CD14-positive monocyte (primary cell): ENCODE results near the gene SULF2. TPM values are rescaled to one million over a fixed set of nuclear protein-coding genes. Genes with fewer than 3 reads are reported as not detected.

ENCODE experiments used
- DNase-seq, 3 donors: peaks; one replicate each; pipeline ENCODE4 v3.0.0-alpha.2; 2011 to 2022
- H2AFZ ChIP-seq: 2 replicates; pipeline ENCODE4 v1.6.0; 2012; ENCODE audit warnings: mild to moderate bottlenecking, low read depth, low read length, inconsistent platforms; ENCODE audit not compliant: insufficient read depth, poor library complexity, severe bottlenecking
- H3K27ac ChIP-seq, 2 donors: 1 replicate in 1 of 2; 2 replicates in 1 of 2; pipeline ENCODE4 v1.5.1; 2012 to 2013; ENCODE audit warnings: low read length in 2 of 2, control low read depth in 1 of 2, inconsistent platforms in 1 of 2, low read depth in 1 of 2, mild to moderate bottlenecking in 1 of 2
- H3K27me3 ChIP-seq, 2 donors: one replicate each; pipeline versions ENCODE4 v1.6.0 to v1.6.1; 2011 to 2013; ENCODE audit warnings: low read length in 2 of 2; ENCODE audit not compliant: control insufficient read depth in 2 of 2, insufficient read depth in 2 of 2
- H3K36me3 ChIP-seq, 2 donors: replicated peaks in 1 of 2; 1 replicate in 1 of 2; 2 replicates in 1 of 2; pipeline versions ENCODE4 v1.5.1 to v1.6.1; 2012 to 2013; ENCODE audit warnings: low read length in 2 of 2, control low read depth in 1 of 2, inconsistent platforms in 1 of 2, mild to moderate bottlenecking in 1 of 2; ENCODE audit not compliant: insufficient read depth in 2 of 2, control insufficient read depth in 1 of 2
- H3K4me1 ChIP-seq, 2 donors: 1 replicate in 1 of 2; 2 replicates in 1 of 2; pipeline versions ENCODE4 v1.5.1 to v1.6.1; 2012 to 2013; ENCODE audit warnings: low read length in 2 of 2, control low read depth in 1 of 2, inconsistent platforms in 1 of 2, mild to moderate bottlenecking in 1 of 2, moderate library complexity in 1 of 2; ENCODE audit not compliant: insufficient read depth in 2 of 2, control insufficient read depth in 1 of 2
- H3K4me2 ChIP-seq: replicated peaks from 2 replicates; pipeline ENCODE3; 2012; ENCODE audit warnings: low read length, moderate library complexity, mild to moderate bottlenecking; ENCODE audit not compliant: poor library complexity, severe bottlenecking; ENCODE audit errors: extremely low read depth
- H3K4me3 ChIP-seq, 3 experiments: fragments of 200-600 bp in 1 of 3; sonication (generic) in 1 of 3; replicated peaks in 1 of 3; 1 replicate in 2 of 3; 2 replicates in 1 of 3; pipeline ENCODE4 v1.5.1; 2011 to 2013; ENCODE audit warnings: low read length in 3 of 3, mild to moderate bottlenecking in 3 of 3, control low read depth in 2 of 3, low read depth in 2 of 3, inconsistent platforms in 1 of 3, moderate library complexity in 1 of 3
- H3K79me2 ChIP-seq: 2 replicates; pipeline ENCODE4 v1.6.0; 2012; ENCODE audit warnings: mild to moderate bottlenecking, control low read depth, inconsistent platforms, low read length, moderate library complexity; ENCODE audit not compliant: insufficient read depth
- H3K9ac ChIP-seq: 2 replicates; pipeline ENCODE4 v1.6.0; 2017; ENCODE audit warnings: low read length, mild to moderate bottlenecking; ENCODE audit not compliant: insufficient read depth, poor library complexity, severe bottlenecking
- H3K9me3 ChIP-seq, 2 donors: replicated peaks in 1 of 2; 1 replicate in 1 of 2; 2 replicates in 1 of 2; pipeline versions ENCODE4 v1.5.1 to v1.6.1; 2012 to 2013; ENCODE audit warnings: low read length in 2 of 2, control low read depth in 1 of 2; ENCODE audit not compliant: control insufficient read depth in 1 of 2, insufficient read depth in 1 of 2
- H4K20me1 ChIP-seq: 2 replicates; pipeline ENCODE4 v1.6.0; 2012; ENCODE audit warnings: mild to moderate bottlenecking, low read length, control low read depth, moderate library complexity; ENCODE audit not compliant: insufficient read depth
- H3K27ac Mint-ChIP-seq, 7 donors: one replicate each; pipeline ENCODE4 v1.8.0; 2020; ENCODE audit warnings: mild to moderate bottlenecking in 7 of 7, mixed read lengths in 7 of 7, moderate library complexity in 6 of 7, inconsistent platforms in 2 of 7
- H3K27me3 Mint-ChIP-seq, 3 donors: one replicate each; pipeline ENCODE4 v1.8.0; 2021 to 2022; ENCODE audit warnings: low read depth in 3 of 3, mild to moderate bottlenecking in 3 of 3, mixed read lengths in 3 of 3, moderate library complexity in 3 of 3, inconsistent platforms in 1 of 3
- H3K36me3 Mint-ChIP-seq, 2 donors: one replicate each; pipeline ENCODE4 v1.8.0; 2020; ENCODE audit warnings: mixed read lengths in 2 of 2, inconsistent platforms in 1 of 2, mild to moderate bottlenecking in 1 of 2
- H3K4me1 Mint-ChIP-seq: one replicate; pipeline ENCODE4 v1.8.0; 2020; ENCODE audit warnings: mild to moderate bottlenecking, mixed read lengths
- H3K4me3 Mint-ChIP-seq, 2 donors: one replicate each; pipeline ENCODE4 v1.8.0; 2020; ENCODE audit warnings: mild to moderate bottlenecking in 2 of 2, mixed read lengths in 2 of 2, moderate library complexity in 1 of 2
- H3K9me3 Mint-ChIP-seq, 7 donors: one replicate each; pipeline ENCODE4 v1.8.0; 2020 to 2022; ENCODE audit warnings: mixed read lengths in 7 of 7, mild to moderate bottlenecking in 6 of 7, moderate library complexity in 6 of 7, inconsistent platforms in 2 of 7
- WGBS: methylation state at CpG from one replicate; pipeline ENCODE4 v1.1.5; 2013; ENCODE audit warnings: missing lambda C conversion rate; ENCODE audit not compliant: insufficient coverage; 5-methylcytosine and 5-hydroxymethylcytosine counted together
- intact Hi-C, 2 donors: fragments of 100-400 bp; cut with micrococcal nuclease; formaldehyde crosslinking; loops; one replicate each; pipeline versions ENCODE4 v1.15.0 to v1.15.1; 2023
- polyA plus RNA-seq, 3 donors: library from polyadenylated mRNA; depleted of rRNA in 1 of 3; unstranded in 2 of 3; stranded (reverse) in 1 of 3; fragments of 300-500 nt in 2 of 3; fragments of >200 nt in 1 of 3; fragmentation: Illumina TruSeq in 2 of 3; gene quantifications; 1 replicate in 2 of 3; 2 replicates in 1 of 3; pipeline ENCODE4 v1.2.3, GENCODE V29; 2012 to 2021
- TF ChIP-seq, protein P1 (sequence below): fragments of 200-600 bp; IDR thresholded peaks from one replicate; pipeline ENCODE4 v1.8.0; 2022; ENCODE audit warnings: antibody characterized with exemption, mild to moderate bottlenecking

SULF2 gene
- polyA plus RNA-seq, 3 donors, result 60.3 to 156 (median 75.5) TPM

DNA sequence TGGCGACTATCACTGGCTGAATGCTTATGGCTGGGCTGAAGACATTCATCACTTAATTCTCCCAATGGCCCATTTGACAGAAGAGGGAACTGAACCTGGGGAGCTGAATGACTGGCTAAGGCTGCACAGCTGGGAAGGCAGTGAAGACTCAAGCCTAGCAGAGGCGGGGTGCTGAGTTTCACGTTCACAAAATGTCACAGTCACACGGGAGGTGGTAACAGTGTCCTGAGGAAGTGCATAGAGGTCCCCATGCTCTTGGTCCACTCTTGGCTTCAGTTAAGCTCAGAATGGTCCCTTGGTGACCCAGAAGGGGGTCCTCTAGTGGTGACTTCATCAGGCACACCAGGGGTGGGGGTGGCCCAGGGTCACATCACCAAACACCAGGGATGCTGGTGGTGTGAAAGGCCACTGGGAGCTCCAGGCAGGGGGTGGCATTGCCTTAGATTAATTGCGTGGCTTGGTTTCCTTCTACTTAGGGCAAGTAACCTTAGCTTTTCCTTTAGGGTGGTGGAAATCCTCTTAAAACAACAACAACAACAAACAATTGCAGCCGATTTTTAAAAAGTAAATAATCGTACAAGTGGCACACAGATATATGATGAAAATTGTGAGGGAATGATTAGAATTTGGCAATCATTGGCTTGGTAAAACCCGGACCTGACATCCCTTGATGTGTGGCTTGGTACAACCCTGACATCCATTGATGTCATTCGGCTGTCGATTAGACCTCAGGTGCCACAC is 45.0 kb downstream of the SULF2 start:
- Mint-ChIP-seq H3K36me3 (peaks cover 74 to 86% of the 10 kb centered on the region in 2 donors), H3K4me1 (peaks cover 82% of the 10 kb centered on the region), H3K27me3 (no peaks in the 10 kb centered on the region), H3K27ac (peak overlapping the region; percentile 98 to 99 (median 99)), H3K9me3 (peaks cover 0 to 8% (median 2%) of the 10 kb centered on the region in 7 donors), H3K4me3 (peak overlapping the region in 1 of 2 donors; percentile 53)
- H3K36me3 ChIP-seq, result peaks cover 11 to 60% of the 10 kb centered on the region in 2 donors
- H3K4me2 ChIP-seq, result peak overlapping the region; percentile 7
- H3K79me2 ChIP-seq, result peaks cover 84% of the 10 kb centered on the region
- H3K27me3 ChIP-seq, result no peaks in the 10 kb centered on the region
- H3K9ac ChIP-seq, result peak overlapping the region; percentile 46
- peak overlapping the region; percentile 92 to 94 for H3K27ac ChIP-seq
- H2AFZ ChIP-seq, result no peak overlapping the region
- no peaks in the 10 kb centered on the region for H4K20me1 ChIP-seq
- H3K4me1 ChIP-seq, result peaks cover 63 to 80% of the 10 kb centered on the region in 2 donors
- H3K9me3 ChIP-seq, result no peaks in the 10 kb centered on the region
- intact Hi-C loops, result loop anchor here in 1 of 2 donors (2.0 to 10.0 kb wide), 2 partner anchors 13 to 1185 kb away; partner anchors contain the start of gene ARFGEF2
- TF ChIP-seq, protein P1, sequence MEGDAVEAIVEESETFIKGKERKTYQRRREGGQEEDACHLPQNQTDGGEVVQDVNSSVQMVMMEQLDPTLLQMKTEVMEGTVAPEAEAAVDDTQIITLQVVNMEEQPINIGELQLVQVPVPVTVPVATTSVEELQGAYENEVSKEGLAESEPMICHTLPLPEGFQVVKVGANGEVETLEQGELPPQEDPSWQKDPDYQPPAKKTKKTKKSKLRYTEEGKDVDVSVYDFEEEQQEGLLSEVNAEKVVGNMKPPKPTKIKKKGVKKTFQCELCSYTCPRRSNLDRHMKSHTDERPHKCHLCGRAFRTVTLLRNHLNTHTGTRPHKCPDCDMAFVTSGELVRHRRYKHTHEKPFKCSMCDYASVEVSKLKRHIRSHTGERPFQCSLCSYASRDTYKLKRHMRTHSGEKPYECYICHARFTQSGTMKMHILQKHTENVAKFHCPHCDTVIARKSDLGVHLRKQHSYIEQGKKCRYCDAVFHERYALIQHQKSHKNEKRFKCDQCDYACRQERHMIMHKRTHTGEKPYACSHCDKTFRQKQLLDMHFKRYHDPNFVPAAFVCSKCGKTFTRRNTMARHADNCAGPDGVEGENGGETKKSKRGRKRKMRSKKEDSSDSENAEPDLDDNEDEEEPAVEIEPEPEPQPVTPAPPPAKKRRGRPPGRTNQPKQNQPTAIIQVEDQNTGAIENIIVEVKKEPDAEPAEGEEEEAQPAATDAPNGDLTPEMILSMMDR, result no peak
- peak; percentile 72 to 79 (median 74) for DNase-seq
- 4% methylated on average over 6 of the region's 10 CpGs for WGBS
- H3K4me3 ChIP-seq, result no peak overlapping the region

DNA sequence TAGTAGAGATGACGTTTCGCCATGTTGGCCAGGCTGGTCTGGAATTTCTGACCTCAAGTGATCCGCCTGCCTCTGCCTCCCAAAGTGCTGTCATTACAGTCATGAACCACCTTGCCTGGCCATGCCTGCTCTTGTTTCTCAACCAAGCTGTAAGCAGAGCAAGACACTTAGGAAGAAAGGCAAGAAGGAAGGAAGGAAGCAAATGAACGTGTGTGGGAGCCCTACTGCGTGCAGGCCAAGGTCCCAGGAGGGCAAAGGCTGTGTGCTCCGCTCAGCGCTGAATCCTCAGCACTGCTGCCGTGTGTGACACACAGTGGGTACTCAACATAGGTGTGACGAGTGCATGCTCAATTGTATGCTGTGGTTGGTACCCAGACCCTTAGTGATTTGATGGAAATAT is 47.4 kb downstream of the SULF2 start:
- Histone ChIP-seq H3K79me2 (peaks cover 82% of the 10 kb centered on the region), H3K27ac (peak overlapping the region in 1 of 2 donors; percentile 32), H3K9me3 (no peaks in the 10 kb centered on the region), H3K4me1 (peaks cover 74 to 94% of the 10 kb centered on the region in 2 donors), H2AFZ (no peak overlapping the region), H3K4me3 (no peak overlapping the region), H3K27me3 (no peaks in the 10 kb centered on the region), H3K9ac (no peak overlapping the region), H3K4me2 (no peak overlapping the region), H3K36me3 (peaks cover 11 to 62% of the 10 kb centered on the region in 2 donors), H4K20me1 (no peaks in the 10 kb centered on the region)
- intact Hi-C loops, result no loop called here
- TF ChIP-seq, protein P1, result no peak
- WGBS, result 100% methylated on average over 3 of the region's 9 CpGs
- DNase-seq, result no peak
- Mint-ChIP-seq H3K4me1 (peaks cover 90% of the 10 kb centered on the region), H3K9me3 (peaks cover 0 to 8% (median 2%) of the 10 kb centered on the region in 7 donors), H3K36me3 (peaks cover 76 to 87% of the 10 kb centered on the region in 2 donors), H3K27ac (peak overlapping the region in 6 of 7 donors; percentile 75 to 99 (median 94)), H3K4me3 (no peak overlapping the region), H3K27me3 (no peaks in the 10 kb centered on the region)
